Measurements from ENCODE around the gene BSN.

BSN gene

GRCh38 chr3:49602049-49602554 is 47.8 kb downstream of the BSN start:
- H3K36me3 Mint-ChIP-seq (ENCODE audit: low read depth), result no peaks in the 10 kb centered on the region
- no peak overlapping the region for H3K27ac Mint-ChIP-seq
- peaks cover 5% of the 10 kb centered on the region for H3K4me1 Mint-ChIP-seq (ENCODE audit: low read depth)
- no peaks in the 10 kb centered on the region for H3K9me3 Mint-ChIP-seq
- no peaks in the 10 kb centered on the region for H3K27me3 Mint-ChIP-seq
- intact Hi-C loops (cut with micrococcal nuclease), result no loop called here
- H3K4me3 Mint-ChIP-seq, result no peak overlapping the region

GRCh38 chr3:49602877-49603411 is 48.7 kb downstream of the BSN start:
- Mint-ChIP-seq H3K27me3 (no peaks in the 10 kb centered on the region), H3K4me3 (no peak overlapping the region), H3K27ac (no peak overlapping the region), H3K4me1 (ENCODE audit: low read depth) (peaks cover 5% of the 10 kb centered on the region), H3K9me3 (no peaks in the 10 kb centered on the region), H3K36me3 (ENCODE audit: low read depth) (no peaks in the 10 kb centered on the region)
- intact Hi-C loops (cut with micrococcal nuclease), result no loop called here

- H3K27ac Mint-ChIP-seq, result no peak overlapping the region
- no peaks in the 10 kb centered on the region for H3K27me3 Mint-ChIP-seq
- H3K4me3 Mint-ChIP-seq, result no peak overlapping the region
- H3K9me3 Mint-ChIP-seq, result no peaks in the 10 kb centered on the region
- intact Hi-C loops (cut with micrococcal nuclease), result no loop called here
- no peaks in the 10 kb centered on the region for H3K36me3 Mint-ChIP-seq (ENCODE audit: low read depth)
- peaks cover 5% of the 10 kb centered on the region for H3K4me1 Mint-ChIP-seq (ENCODE audit: low read depth)
Measured at GRCh38 chr3:49606427-49606826, 52.1 kb downstream of the BSN start.

GRCh38 chr3:49607105-49607591 is 52.9 kb downstream of the BSN start:
- no peak overlapping the region for H3K27ac Mint-ChIP-seq
- H3K4me1 Mint-ChIP-seq (ENCODE audit: low read depth), result peaks cover 2% of the 10 kb centered on the region
- H3K27me3 Mint-ChIP-seq, result no peaks in the 10 kb centered on the region
- no peaks in the 10 kb centered on the region for H3K9me3 Mint-ChIP-seq
- H3K4me3 Mint-ChIP-seq, result no peak overlapping the region
- H3K36me3 Mint-ChIP-seq (ENCODE audit: low read depth), result no peaks in the 10 kb centered on the region
- intact Hi-C loops (cut with micrococcal nuclease), result no loop called here

GRCh38 chr3:49607796-49608195 is 53.5 kb downstream of the BSN start:
- no peaks in the 10 kb centered on the region for H3K9me3 Mint-ChIP-seq
- intact Hi-C loops (cut with micrococcal nuclease), result no loop called here
- no peak overlapping the region for H3K27ac Mint-ChIP-seq
- no peak overlapping the region for H3K4me3 Mint-ChIP-seq
- H3K4me1 Mint-ChIP-seq (ENCODE audit: low read depth), result no peaks in the 10 kb centered on the region
- no peaks in the 10 kb centered on the region for H3K27me3 Mint-ChIP-seq
- H3K36me3 Mint-ChIP-seq (ENCODE audit: low read depth), result no peaks in the 10 kb centered on the region

GRCh38 chr3:49609314-49609713 is 55.0 kb downstream of the BSN start:
- no peak overlapping the region for H3K27ac Mint-ChIP-seq
- no peaks in the 10 kb centered on the region for H3K4me1 Mint-ChIP-seq (ENCODE audit: low read depth)
- H3K4me3 Mint-ChIP-seq, result no peak overlapping the region
- H3K36me3 Mint-ChIP-seq (ENCODE audit: low read depth), result no peaks in the 10 kb centered on the region
- no peaks in the 10 kb centered on the region for H3K27me3 Mint-ChIP-seq
- intact Hi-C loops (cut with micrococcal nuclease), result no loop called here
- H3K9me3 Mint-ChIP-seq, result no peaks in the 10 kb centered on the region

- H3K27ac Mint-ChIP-seq, result no peak overlapping the region
- intact Hi-C loops (cut with micrococcal nuclease), result no loop called here
- H3K36me3 Mint-ChIP-seq (ENCODE audit: low read depth), result no peaks in the 10 kb centered on the region
- H3K4me3 Mint-ChIP-seq, result no peak overlapping the region
- H3K9me3 Mint-ChIP-seq, result no peaks in the 10 kb centered on the region
- no peaks in the 10 kb centered on the region for H3K4me1 Mint-ChIP-seq (ENCODE audit: low read depth)
- H3K27me3 Mint-ChIP-seq, result no peaks in the 10 kb centered on the region
Measured at GRCh38 chr3:49609815-49610214, 55.5 kb downstream of the BSN start.

- intact Hi-C loops (cut with micrococcal nuclease), result no loop called here
- Mint-ChIP-seq H3K4me3 (no peak overlapping the region), H3K27ac (no peak overlapping the region), H3K36me3 (ENCODE audit: low read depth) (no peaks in the 10 kb centered on the region), H3K4me1 (ENCODE audit: low read depth) (no peaks in the 10 kb centered on the region), H3K9me3 (no peaks in the 10 kb centered on the region), H3K27me3 (no peaks in the 10 kb centered on the region)
Measured at GRCh38 chr3:49610666-49611280, 56.5 kb downstream of the BSN start.

- H3K4me1 Mint-ChIP-seq (ENCODE audit: low read depth), result no peaks in the 10 kb centered on the region
- no peaks in the 10 kb centered on the region for H3K27me3 Mint-ChIP-seq
- no peak overlapping the region for H3K27ac Mint-ChIP-seq
- H3K9me3 Mint-ChIP-seq, result no peaks in the 10 kb centered on the region
- no peaks in the 10 kb centered on the region for H3K36me3 Mint-ChIP-seq (ENCODE audit: low read depth)
- intact Hi-C loops (cut with micrococcal nuclease), result no loop called here
- no peak overlapping the region for H3K4me3 Mint-ChIP-seq
Measured at GRCh38 chr3:49611291-49611690, 57.0 kb downstream of the BSN start.

GRCh38 chr3:49611719-49612118 is 57.4 kb downstream of the BSN start:
- Mint-ChIP-seq H3K36me3 (ENCODE audit: low read depth) (no peaks in the 10 kb centered on the region), H3K4me1 (ENCODE audit: low read depth) (no peaks in the 10 kb centered on the region), H3K4me3 (no peak overlapping the region), H3K27ac (no peak overlapping the region), H3K27me3 (no peaks in the 10 kb centered on the region), H3K9me3 (no peaks in the 10 kb centered on the region)
- intact Hi-C loops (cut with micrococcal nuclease), result no loop called here

GRCh38 chr3:49614936-49615335 is 60.7 kb downstream of the BSN start:
- intact Hi-C loops (cut with micrococcal nuclease), result no loop called here
- Mint-ChIP-seq H3K36me3 (ENCODE audit: low read depth) (no peaks in the 10 kb centered on the region), H3K27ac (no peak overlapping the region)

GRCh38 chr3:49616061-49616460 is 61.8 kb downstream of the BSN start:
- peaks cover 9% of the 10 kb centered on the region for H3K27me3 Mint-ChIP-seq
- intact Hi-C loops (cut with micrococcal nuclease), result no loop called here
- H3K27ac Mint-ChIP-seq, result no peak overlapping the region
- H3K36me3 Mint-ChIP-seq (ENCODE audit: low read depth), result no peaks in the 10 kb centered on the region
- H3K4me3 Mint-ChIP-seq, result no peak overlapping the region
- peaks cover 5% of the 10 kb centered on the region for H3K4me1 Mint-ChIP-seq (ENCODE audit: low read depth)
- no peaks in the 10 kb centered on the region for H3K9me3 Mint-ChIP-seq

More at GRCh38 chr3:49614936-49615335, 60.7 kb downstream of the BSN start:
- Mint-ChIP-seq H3K4me1 (ENCODE audit: low read depth) (peaks cover 5% of the 10 kb centered on the region), H3K27me3 (peaks cover 8% of the 10 kb centered on the region), H3K9me3 (no peaks in the 10 kb centered on the region), H3K4me3 (no peak overlapping the region)

GRCh38 chr3:49616491-49616941 is 62.2 kb downstream of the BSN start:
- intact Hi-C loops (cut with micrococcal nuclease), result no loop called here
- H3K36me3 Mint-ChIP-seq (ENCODE audit: low read depth), result no peaks in the 10 kb centered on the region
- H3K27ac Mint-ChIP-seq, result no peak overlapping the region
- peaks cover 5% of the 10 kb centered on the region for H3K4me1 Mint-ChIP-seq (ENCODE audit: low read depth)
- H3K27me3 Mint-ChIP-seq, result peaks cover 13% of the 10 kb centered on the region
- no peak overlapping the region for H3K4me3 Mint-ChIP-seq
- H3K9me3 Mint-ChIP-seq, result no peaks in the 10 kb centered on the region

GRCh38 chr3:49617390-49618013 is 63.2 kb downstream of the BSN start:
- Mint-ChIP-seq H3K4me1 (ENCODE audit: low read depth) (peaks cover 5% of the 10 kb centered on the region), H3K36me3 (ENCODE audit: low read depth) (no peaks in the 10 kb centered on the region), H3K9me3 (no peaks in the 10 kb centered on the region), H3K27me3 (peaks cover 18% of the 10 kb centered on the region), H3K4me3 (no peak overlapping the region), H3K27ac (no peak overlapping the region)
- intact Hi-C loops (cut with micrococcal nuclease), result no loop called here
